BJ (cell line): Measurements from ENCODE around the gene GUCY2C. TPM values are rescaled to one million over a fixed set of nuclear protein-coding genes. Genes with fewer than 3 reads are reported as not detected.

Experiments used
- CTCF ChIA-PET: fragments of 350-600 bp; formaldehyde crosslinking; extraction: SDS; loops from one replicate; lab custom pipeline; 2021; ENCODE audit warnings: antibody characterized with exemption, inconsistent platforms; lab: Yijun Ruan, JAX
- POLR2A ChIA-PET: fragments of 300-600 bp; sonication (Branson Sonifier 250); formaldehyde crosslinking; extraction: SDS; loops from one replicate; lab custom pipeline; 2021; ENCODE audit warnings: antibody characterized with exemption; lab: Charles Lee
- DNase-seq: peaks from one replicate; pipeline ENCODE4 v3.0.0-alpha.2; 2011; ENCODE audit warnings: low read depth
- H3K27me3 ChIP-seq: 2 replicates; pipeline ENCODE4 v1.6.0; 2011; ENCODE audit warnings: low read length; ENCODE audit not compliant: control insufficient read depth, insufficient read depth
- H3K36me3 ChIP-seq: 2 replicates; pipeline ENCODE4 v1.5.1; 2011; ENCODE audit warnings: low read length; ENCODE audit not compliant: control insufficient read depth, insufficient read depth
- H3K4me3 ChIP-seq: 2 replicates; pipeline ENCODE4 v1.5.1; 2011; ENCODE audit warnings: low read depth, mild to moderate bottlenecking, control low read depth, low read length
- CTCF ChIP-seq: IDR thresholded peaks from 2 replicates; pipeline ENCODE4 v1.5.1; 2011; ENCODE audit warnings: low read depth, mild to moderate bottlenecking, control low read depth, inconsistent platforms, low read length, moderate library complexity; ENCODE audit not compliant: insufficient read depth
- polyA plus RNA-seq: library from polyadenylated mRNA; depleted of rRNA; stranded (reverse); fragments of >200 nt; gene quantifications from 2 replicates; pipeline ENCODE4 v1.2.3, GENCODE V29; 2011

GUCY2C gene
- polyA plus RNA-seq, 1 experiment = not detected

GRCh38 chr12:14618983-14619382, 77.4 kb downstream of the GUCY2C start:
- no peak for DNase-seq
- TF ChIP-seq CTCF = peak; percentile 40; the same call in 1 of the 2 replicates
- Histone ChIP-seq H3K36me3 (no peaks in the 10 kb centered on the region), H3K27me3 (no peaks in the 10 kb centered on the region), H3K4me3 (no peak overlapping the region)
- POLR2A ChIA-PET = no interaction called here
- CTCF ChIA-PET = interaction anchor here (0.7 to 2.9 kb wide), 4 partner anchors 10 to 380 kb away, joined by 3 to 31 read pairs (median 6); no protein-coding TSS in a partner anchor

DNA sequence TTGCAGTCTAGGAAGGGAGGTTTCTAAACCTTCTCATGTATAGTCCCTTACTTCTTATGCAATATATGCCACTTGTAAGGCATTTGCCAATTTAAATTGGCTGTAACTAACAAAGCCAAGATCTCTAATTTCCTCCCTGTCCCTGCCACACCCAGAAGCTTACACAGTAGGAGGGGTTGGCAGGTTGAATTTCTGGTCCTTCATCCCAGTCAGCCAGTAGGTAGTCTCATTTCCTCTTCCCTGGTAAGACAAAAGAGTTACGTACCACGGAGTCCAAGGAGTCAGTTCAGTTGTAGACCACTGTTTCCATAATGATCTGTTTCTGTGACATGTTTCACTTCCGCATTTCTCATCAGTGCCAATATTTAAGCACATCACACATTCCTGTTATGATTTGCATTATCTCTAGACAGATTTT, 81.7 kb downstream of the GUCY2C start:
- CTCF ChIA-PET = no interaction called here
- POLR2A ChIA-PET = no interaction called here
- no peak for TF ChIP-seq CTCF
- Histone ChIP-seq H3K4me3 (no peak overlapping the region), H3K36me3 (no peaks in the 10 kb centered on the region), H3K27me3 (no peaks in the 10 kb centered on the region)
- no peak for DNase-seq

DNA sequence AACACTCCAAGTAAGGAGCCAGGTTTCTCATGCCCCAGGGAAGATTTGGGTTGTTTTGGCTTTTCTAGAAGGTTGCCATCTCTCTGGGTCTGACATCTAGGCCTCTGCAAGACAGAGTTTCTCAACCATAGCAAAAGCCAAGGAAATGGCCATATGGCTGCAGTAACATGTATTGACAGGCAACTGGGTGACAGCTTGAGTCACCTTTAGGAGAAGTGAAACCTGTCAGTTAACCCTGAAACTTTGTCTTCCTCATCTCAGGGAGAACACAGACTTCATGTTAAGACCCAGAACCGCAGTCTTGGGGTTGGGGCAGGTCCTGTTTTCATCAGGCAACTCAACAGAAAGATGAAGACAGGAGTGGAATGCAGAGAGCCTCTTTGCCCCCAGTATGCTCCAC, 82.7 kb downstream of the GUCY2C start:
- Histone ChIP-seq H3K36me3 (no peaks in the 10 kb centered on the region), H3K27me3 (no peaks in the 10 kb centered on the region), H3K4me3 (no peak overlapping the region)
- POLR2A ChIA-PET = no interaction called here
- no peak for DNase-seq
- TF ChIP-seq CTCF = no peak
- CTCF ChIA-PET = interaction anchor here (0.6 kb wide), 1 partner anchor 138 kb away, joined by 3 read pairs; no protein-coding TSS in a partner anchor

- ChIA-PET POLR2A (no interaction called here), CTCF (no interaction called here)
- Histone ChIP-seq H3K36me3 (no peaks in the 10 kb centered on the region), H3K4me3 (no peak overlapping the region), H3K27me3 (no peaks in the 10 kb centered on the region)
- TF ChIP-seq CTCF = no peak
- DNase-seq = no peak
These were observed 83.4 kb downstream of the GUCY2C start for GRCh38 chr12:14612898-14613445.

DNA sequence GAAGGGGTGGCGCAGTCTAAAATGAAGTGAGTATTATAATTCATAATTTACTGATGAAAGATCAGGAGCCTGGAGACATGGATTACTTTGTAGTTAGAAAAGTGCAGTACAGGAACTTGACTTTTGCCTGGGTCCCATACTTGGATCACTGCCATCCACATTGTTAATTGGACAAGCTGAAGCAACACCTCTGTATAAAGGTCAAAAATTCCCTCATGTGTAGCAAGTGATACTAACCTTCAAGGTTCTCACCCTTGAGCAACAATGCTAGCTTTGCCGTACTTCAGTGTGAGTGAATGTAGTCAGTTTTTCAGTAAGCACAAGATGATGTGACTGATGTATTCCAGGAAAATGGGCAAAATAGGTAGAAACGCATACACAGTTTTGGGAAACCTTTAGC, 84.1 kb downstream of the GUCY2C start:
- no peaks in the 10 kb centered on the region for H3K36me3 ChIP-seq
- H3K4me3 ChIP-seq = no peak overlapping the region
- DNase-seq = no peak
- H3K27me3 ChIP-seq = no peaks in the 10 kb centered on the region
- no peak for TF ChIP-seq CTCF
- CTCF ChIA-PET = no interaction called here
- POLR2A ChIA-PET = no interaction called here
